Breast epithelium (tissue), 3 donors: Measurements from ENCODE around the gene TRIOBP.

Experiments
- POLR2A ChIP-seq: fragments of 450-650 bp; IDR thresholded peaks from one replicate; pipeline ENCODE4 v1.6.1; 2016; ENCODE audit warnings: antibody characterized with exemption, mild to moderate bottlenecking, moderate library complexity
- POLR2AphosphoS5 ChIP-seq, 3 donors: sonication (generic); formaldehyde crosslinking; IDR thresholded peaks; one replicate each; pipeline ENCODE4 v1.6.1; 2017; ENCODE audit warnings: antibody characterized with exemption in 3 of 3
- TF ChIP-seq, protein P1 (sequence below), 3 donors: fragments of 450-650 bp; IDR thresholded peaks; one replicate each; pipeline ENCODE4 v1.5.1; 2016 to 2017; ENCODE audit warnings: antibody characterized with exemption in 3 of 3, mild to moderate bottlenecking in 3 of 3, moderate library complexity in 3 of 3

DNA sequence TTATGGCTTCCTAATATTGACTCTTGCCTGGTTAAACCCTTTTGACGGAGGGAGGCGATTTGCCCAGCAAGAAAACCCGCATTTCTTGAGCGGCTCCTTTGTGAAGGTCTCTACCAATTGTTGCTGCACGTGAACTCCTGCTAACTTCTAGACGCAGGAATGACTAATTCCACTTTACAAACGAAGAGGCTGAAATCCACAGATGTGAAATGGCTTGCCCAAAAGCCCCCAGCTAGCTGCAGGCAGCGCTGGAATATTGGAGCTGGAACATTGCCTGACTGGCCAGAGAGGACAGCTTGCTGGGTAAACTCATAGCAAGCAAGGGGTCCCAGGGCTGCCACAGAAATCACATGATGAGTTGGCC, 111.4 kb downstream of the TRIOBP start:
- no peak for TF ChIP-seq POLR2A
- TF ChIP-seq, protein P1, sequence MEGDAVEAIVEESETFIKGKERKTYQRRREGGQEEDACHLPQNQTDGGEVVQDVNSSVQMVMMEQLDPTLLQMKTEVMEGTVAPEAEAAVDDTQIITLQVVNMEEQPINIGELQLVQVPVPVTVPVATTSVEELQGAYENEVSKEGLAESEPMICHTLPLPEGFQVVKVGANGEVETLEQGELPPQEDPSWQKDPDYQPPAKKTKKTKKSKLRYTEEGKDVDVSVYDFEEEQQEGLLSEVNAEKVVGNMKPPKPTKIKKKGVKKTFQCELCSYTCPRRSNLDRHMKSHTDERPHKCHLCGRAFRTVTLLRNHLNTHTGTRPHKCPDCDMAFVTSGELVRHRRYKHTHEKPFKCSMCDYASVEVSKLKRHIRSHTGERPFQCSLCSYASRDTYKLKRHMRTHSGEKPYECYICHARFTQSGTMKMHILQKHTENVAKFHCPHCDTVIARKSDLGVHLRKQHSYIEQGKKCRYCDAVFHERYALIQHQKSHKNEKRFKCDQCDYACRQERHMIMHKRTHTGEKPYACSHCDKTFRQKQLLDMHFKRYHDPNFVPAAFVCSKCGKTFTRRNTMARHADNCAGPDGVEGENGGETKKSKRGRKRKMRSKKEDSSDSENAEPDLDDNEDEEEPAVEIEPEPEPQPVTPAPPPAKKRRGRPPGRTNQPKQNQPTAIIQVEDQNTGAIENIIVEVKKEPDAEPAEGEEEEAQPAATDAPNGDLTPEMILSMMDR (IDR thresholded peaks at IDR 0.05), result no peak
- no peak for TF ChIP-seq POLR2AphosphoS5 (IDR thresholded peaks at IDR 0.05)
